Right renal pelvis (tissue), 4 donors: ENCODE results near the gene SMAD6. TPM values are rescaled to one million over a fixed set of nuclear protein-coding genes. Genes with fewer than 3 reads are reported as not detected.

Experiments used
- DNase-seq, 4 donors: peaks; one replicate each; pipeline ENCODE4 v3.0.0-alpha.2; 2013; ENCODE audit warnings: low read depth in 4 of 4, low spot score in 3 of 4, missing footprints in 1 of 4
- polyA plus RNA-seq, 4 donors: library from polyadenylated mRNA; unstranded; fragments of 120-200 nt; gene quantifications; one replicate each; pipeline ENCODE4 v1.2.1, GENCODE V29; 2013; ENCODE audit not compliant: insufficient read length in 4 of 4

The SMAD6 gene
- polyA plus RNA-seq, 4 donors, result 27.9 to 45.7 (median 31.4) TPM

DNA sequence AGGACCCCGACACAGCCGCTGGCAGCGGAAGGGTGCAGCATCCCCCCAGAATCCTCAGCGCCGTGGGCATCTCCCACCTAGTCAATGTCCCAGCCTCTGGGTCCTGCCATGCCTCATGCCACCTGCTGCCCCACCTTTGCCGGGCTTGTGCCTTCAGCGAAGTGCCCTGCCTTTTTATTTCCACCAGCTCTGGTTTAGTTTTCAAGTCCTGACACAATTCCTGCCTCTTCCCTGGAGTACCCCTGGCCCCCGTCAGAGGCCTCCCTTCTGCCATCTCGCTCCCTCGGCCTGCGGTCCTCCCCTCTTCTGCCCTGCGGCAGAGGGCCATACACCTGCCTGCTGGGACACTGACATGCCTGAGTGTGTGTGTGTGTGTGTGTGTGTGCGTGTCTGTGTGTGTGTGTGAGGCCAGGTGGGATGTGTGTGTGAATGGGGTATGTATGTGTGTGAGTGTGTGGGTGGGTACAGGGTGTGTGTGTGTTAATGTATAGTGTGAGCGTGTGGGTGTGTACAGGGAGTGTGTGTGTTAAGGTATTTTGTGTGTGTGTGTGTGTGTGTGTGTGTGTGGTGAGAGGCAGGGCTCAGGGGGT, 129.9 kb downstream of the SMAD6 start:
- DNase-seq, result no peak

Other genes starting within 250 kb of the SMAD6 start
- 10 to 100 TPM; 34.9 to 44.7 (median 40.9) TPM for gene SNAPC5, start 204.5 kb upstream of the SMAD6 start, polyA plus RNA-seq
- gene RPL4, start 197.4 kb upstream of the SMAD6 start, polyA plus RNA-seq, result 1,000 to 10,000 TPM; 3,490 to 3,817 (median 3,726) TPM
- gene ZWILCH, start 196.9 kb upstream of the SMAD6 start, polyA plus RNA-seq, result 10 to 100 TPM; 22.9 to 28.1 (median 25.7) TPM
- gene LCTL, start 136.2 kb upstream of the SMAD6 start, polyA plus RNA-seq, result under 1 TPM; 0.10 to 0.29 (median 0.20) TPM